Measurements from ENCODE around the gene KCTD10.
"Not testable (repeated sequence)": the region's sequence is repeated elsewhere in the genome, so short reads cannot be mapped to it uniquely, and the experiment has no call there.

The KCTD10 gene

GRCh38 chr12:109475121-109475520 lies 2.0 kb downstream of the KCTD10 start:
- in situ Hi-C loops (cut with HindIII; ENCODE audit: low sequenced_read_pairs): no loop called here

GRCh38 chr12:109473526-109474270 lies 3.4 kb downstream of the KCTD10 start:
- in situ Hi-C loops (cut with HindIII; ENCODE audit: low sequenced_read_pairs): not testable (repeated sequence)

- in situ Hi-C loops (cut with HindIII; ENCODE audit: low sequenced_read_pairs): no loop called here
These were observed 4.1 kb downstream of the KCTD10 start for GRCh38 chr12:109473006-109473405.

GRCh38 chr12:109469517-109469916 lies 7.6 kb downstream of the KCTD10 start:
- in situ Hi-C loops (cut with HindIII; ENCODE audit: low sequenced_read_pairs): no loop called here

- in situ Hi-C loops (cut with HindIII; ENCODE audit: low sequenced_read_pairs): no loop called here
These were observed 9.0 kb downstream of the KCTD10 start for GRCh38 chr12:109467978-109468676.

- in situ Hi-C loops (cut with HindIII; ENCODE audit: low sequenced_read_pairs): no loop called here
These were observed 10.3 kb downstream of the KCTD10 start for GRCh38 chr12:109466821-109467220.

GRCh38 chr12:109466305-109466704 lies 10.8 kb downstream of the KCTD10 start:
- in situ Hi-C loops (cut with HindIII; ENCODE audit: low sequenced_read_pairs): no loop called here

GRCh38 chr12:109464642-109465351 lies 12.3 kb downstream of the KCTD10 start:
- in situ Hi-C loops (cut with HindIII; ENCODE audit: low sequenced_read_pairs): no loop called here

- in situ Hi-C loops (cut with HindIII; ENCODE audit: low sequenced_read_pairs): no loop called here
These were observed 13.3 kb downstream of the KCTD10 start for GRCh38 chr12:109463756-109464155.

- in situ Hi-C loops (cut with HindIII; ENCODE audit: low sequenced_read_pairs): no loop called here
These were observed 14.0 kb downstream of the KCTD10 start for GRCh38 chr12:109462868-109463692.

- in situ Hi-C loops (cut with HindIII; ENCODE audit: low sequenced_read_pairs): no loop called here
These were observed 15.0 kb downstream of the KCTD10 start for GRCh38 chr12:109461846-109462756.

- in situ Hi-C loops (cut with HindIII; ENCODE audit: low sequenced_read_pairs): no loop called here
These were observed 15.9 kb downstream of the KCTD10 start for GRCh38 chr12:109461049-109461845.

- in situ Hi-C loops (cut with HindIII; ENCODE audit: low sequenced_read_pairs): no loop called here
These were observed 16.6 kb downstream of the KCTD10 start for GRCh38 chr12:109460538-109460937.

GRCh38 chr12:109459247-109459646 lies 17.9 kb downstream of the KCTD10 start:
- in situ Hi-C loops (cut with HindIII; ENCODE audit: low sequenced_read_pairs): no loop called here

GRCh38 chr12:109458771-109459208 lies 18.3 kb downstream of the KCTD10 start:
- in situ Hi-C loops (cut with HindIII; ENCODE audit: low sequenced_read_pairs): no loop called here

GRCh38 chr12:109458086-109458485 lies 19.0 kb downstream of the KCTD10 start:
- in situ Hi-C loops (cut with HindIII; ENCODE audit: low sequenced_read_pairs): no loop called here

GRCh38 chr12:109455706-109456105 lies 21.4 kb downstream of the KCTD10 start:
- in situ Hi-C loops (cut with HindIII; ENCODE audit: low sequenced_read_pairs): no loop called here

GRCh38 chr12:109452489-109452888 lies 24.6 kb downstream of the KCTD10 start:
- in situ Hi-C loops (cut with HindIII; ENCODE audit: low sequenced_read_pairs): no loop called here

GRCh38 chr12:109451400-109451799 lies 25.7 kb downstream of the KCTD10 start:
- in situ Hi-C loops (cut with HindIII; ENCODE audit: low sequenced_read_pairs): no loop called here

All from DLD1 (cell line).